ENCODE data around the gene CDK8.
"Not testable (repeated sequence)": the region's sequence is repeated elsewhere in the genome, so short reads cannot be mapped to it uniquely, and the experiment has no call there.

Gene CDK8

DNA sequence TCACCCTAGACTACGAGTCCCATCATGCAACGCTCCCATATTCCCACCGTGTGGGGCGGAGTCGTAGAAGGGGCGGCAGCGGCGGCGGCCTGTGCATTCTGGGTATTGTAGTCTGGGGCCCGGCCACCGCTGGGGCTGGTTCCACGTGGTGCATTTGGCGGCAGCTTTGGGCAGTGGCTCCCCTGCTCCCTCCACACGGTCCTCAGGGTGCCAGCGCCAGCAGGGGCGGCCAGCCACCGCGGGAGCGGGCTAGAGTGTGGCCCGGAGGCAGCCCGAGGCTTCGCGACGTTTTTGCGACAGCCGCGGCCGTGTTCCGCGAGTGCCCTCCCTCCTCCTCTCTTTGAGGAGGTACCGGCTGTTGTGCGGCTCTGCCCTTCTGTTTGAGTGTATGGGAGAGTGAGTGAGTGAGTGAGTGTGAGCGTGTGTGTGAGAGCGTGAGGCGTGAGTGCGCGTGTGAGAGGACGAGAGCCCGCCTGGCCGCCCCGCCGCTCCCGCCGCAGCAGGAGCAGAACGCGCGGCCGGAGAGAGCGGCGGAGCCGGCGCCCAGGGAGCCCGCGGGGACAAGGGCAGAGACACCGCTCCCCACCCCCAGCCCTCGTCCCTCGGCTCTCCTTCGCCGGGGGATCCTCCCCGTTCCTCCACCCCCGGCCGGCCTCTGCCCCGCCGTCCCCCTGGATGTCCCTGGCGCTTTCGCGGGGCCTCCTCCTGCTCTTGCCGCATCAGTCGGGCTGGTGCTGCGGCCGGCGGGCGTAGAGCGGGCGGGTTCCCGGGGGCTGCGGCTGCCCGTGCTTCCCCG is at the start of gene CDK8:
CDK8 (plus strand) TSS at position 343 of the 796 bp plus-strand sequence. CDS start 513 bp downstream, outside the sequence.
- ATAC-seq, result peak; percentile 91

DNA sequence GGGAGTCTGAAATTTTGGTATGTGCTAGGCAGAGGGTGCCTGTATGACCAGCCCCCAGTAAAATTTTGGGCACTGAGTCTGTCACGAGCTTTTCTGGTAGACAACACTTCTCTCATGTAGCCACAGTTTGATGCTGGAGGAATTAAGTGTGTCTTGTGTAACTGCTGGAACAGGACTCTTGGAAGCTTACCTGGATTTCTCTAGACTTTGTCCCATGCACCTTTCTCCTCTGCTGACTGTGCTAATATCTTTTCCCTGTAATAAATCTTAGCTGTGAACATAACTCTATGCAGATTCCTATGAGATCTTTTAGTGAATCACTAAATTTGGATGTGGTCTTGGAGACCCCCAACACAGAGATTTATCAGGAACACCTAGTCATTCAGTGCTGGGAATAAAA is 45.6 kb upstream of the CDK8 start:
- ATAC-seq, result no peak

DNA sequence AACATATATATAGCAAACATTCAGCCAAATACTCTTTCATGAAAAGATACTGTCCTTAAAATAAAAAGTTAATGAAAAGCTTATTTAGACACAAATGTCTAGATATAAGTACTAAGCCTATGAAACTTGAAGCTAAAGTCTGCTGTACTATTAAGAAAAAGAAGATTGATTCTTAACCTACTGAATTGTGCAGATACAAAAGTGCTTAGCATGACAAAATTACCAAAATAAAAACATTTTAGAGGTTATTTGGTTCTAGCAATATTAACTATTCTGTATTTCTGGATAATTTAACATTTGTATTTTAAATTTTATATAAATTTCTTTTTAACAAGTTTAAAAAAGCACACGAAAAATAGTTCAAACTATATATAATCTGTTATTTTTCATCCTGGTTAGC is 40.6 kb upstream of the CDK8 start:
- ATAC-seq, result no peak

- no peak for ATAC-seq
These were observed 39.9 kb upstream of the CDK8 start for GRCh38 chr13:26213982-26214381.

- no peak for ATAC-seq
These were observed 37.9 kb upstream of the CDK8 start for GRCh38 chr13:26216042-26216441.

- ATAC-seq, result no peak
These were observed 34.2 kb upstream of the CDK8 start for GRCh38 chr13:26219726-26220125.

- ATAC-seq, result no peak
These were observed 33.4 kb upstream of the CDK8 start for GRCh38 chr13:26220575-26220974.

DNA sequence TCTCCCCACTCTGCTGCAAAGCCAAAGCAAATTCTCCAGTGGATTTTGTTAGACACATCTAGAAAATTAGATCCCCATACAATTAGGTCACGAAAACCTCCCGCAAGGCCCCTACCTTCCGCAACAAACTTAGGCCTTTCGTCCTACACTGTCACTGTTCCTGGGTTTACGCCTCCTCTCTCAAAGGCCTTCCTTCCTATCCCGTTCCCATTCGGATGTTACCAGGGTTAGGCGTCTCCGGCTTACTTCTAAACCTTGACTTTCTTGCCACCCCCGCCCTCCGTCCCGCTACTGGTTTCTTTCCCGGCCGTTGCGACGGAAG is 32.6 kb upstream of the CDK8 start:
- peak; percentile 3 to 8 for ATAC-seq

- peak; percentile 97 for ATAC-seq
These were observed 32.0 kb upstream of the CDK8 start, which contains the start of gene RNF6 for GRCh38 chr13:26221721-26222519. RNF6 (minus strand) TSS chr13:26222314; CDS start chr13:26219649, 2,665 bp downstream.

- peak; percentile 46 to 55 for ATAC-seq
These were observed 31.3 kb upstream of the CDK8 start for GRCh38 chr13:26222520-26223046.

- ATAC-seq, result no peak
These were observed 27.9 kb upstream of the CDK8 start for GRCh38 chr13:26225896-26226617.

GRCh38 chr13:26227166-26227971 is 26.6 kb upstream of the CDK8 start:
- ATAC-seq, result no peak

- ATAC-seq, result no peak
These were observed 25.8 kb upstream of the CDK8 start for GRCh38 chr13:26228096-26228495.

- ATAC-seq, result no peak
These were observed 24.8 kb upstream of the CDK8 start for GRCh38 chr13:26229080-26229615.

DNA sequence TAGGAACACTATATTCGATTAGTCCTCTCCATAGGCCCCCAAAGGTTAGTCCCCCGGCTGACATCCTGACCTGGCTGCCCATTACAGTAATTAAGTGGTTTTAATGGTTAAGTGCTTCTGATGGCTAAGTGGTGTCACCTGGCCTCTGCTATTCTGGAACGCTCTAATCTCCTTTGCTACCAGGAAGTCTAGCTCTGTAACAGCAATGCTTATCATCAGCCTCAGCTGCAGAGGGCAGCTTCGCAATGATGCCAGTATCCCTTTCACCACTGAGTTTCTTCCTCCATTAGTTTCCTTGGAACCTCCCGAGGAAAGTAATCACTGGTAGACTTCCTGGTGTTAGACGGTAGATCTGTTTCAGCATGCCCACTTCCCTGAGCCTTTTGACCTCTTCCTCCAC is 23.2 kb upstream of the CDK8 start:
- no peak for ATAC-seq

GRCh38 chr13:26236296-26236695 is 17.6 kb upstream of the CDK8 start:
- no peak for ATAC-seq

GRCh38 chr13:26246154-26246553 is 7.8 kb upstream of the CDK8 start:
- no peak for ATAC-seq

DNA sequence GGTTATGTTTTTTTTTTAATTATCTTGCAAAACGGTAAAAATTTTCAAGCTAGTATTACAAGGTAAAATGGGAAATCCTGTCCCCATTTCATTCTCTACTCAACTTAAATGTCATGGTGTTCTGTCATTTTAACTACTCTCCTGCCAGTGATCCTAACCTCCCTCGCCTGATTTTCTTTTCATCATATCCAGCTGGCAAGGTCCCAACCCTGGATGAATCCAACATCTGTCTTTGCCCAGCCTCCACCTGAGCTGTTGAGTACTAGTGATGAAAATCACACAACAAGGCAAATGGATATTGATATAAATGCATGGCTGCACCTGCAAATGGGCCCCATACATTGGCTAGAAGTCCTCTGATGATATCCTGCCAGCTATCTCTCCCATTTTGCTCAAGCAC is 6.9 kb upstream of the CDK8 start:
- ATAC-seq, result no peak

DNA sequence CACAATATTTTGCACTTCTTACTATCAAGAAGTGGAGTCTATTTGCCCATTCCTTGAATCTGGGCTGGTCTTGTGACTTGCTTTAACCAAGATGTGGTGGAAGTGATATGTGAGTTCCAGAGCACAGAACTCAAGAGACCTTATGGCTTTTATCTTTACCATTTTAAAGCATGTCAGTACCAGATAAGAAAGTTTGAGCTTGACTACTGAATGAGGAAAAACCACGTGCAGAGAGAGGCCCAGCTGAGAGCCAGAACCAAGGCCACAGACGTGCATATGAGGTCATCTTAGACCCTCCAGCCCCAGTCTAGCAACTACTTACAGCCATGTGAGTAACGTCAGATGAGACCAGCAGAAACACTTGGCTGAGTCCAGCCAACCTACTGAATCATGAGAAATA is 6.3 kb upstream of the CDK8 start:
- ATAC-seq, result no peak

GRCh38 chr13:26249551-26249950 is 4.4 kb upstream of the CDK8 start:
- ATAC-seq, result no peak

GRCh38 chr13:26252006-26252405 is 1.9 kb upstream of the CDK8 start:
- ATAC-seq, result not testable (repeated sequence)

- no peak for ATAC-seq
These were observed 605 bp upstream of the CDK8 start for GRCh38 chr13:26253262-26253786.

Measured in activated CD4-positive, CD25-positive, alpha-beta regulatory T cell treated with anti-CD3 and anti-CD28 coated beads, Interleukin-2, amount 50 U/mL, for 24 hours (primary cell).